GM18517 (cell line): ENCODE measurements around the gene ITGB1BP1.

Experiments used
- ATAC-seq: cut with Tn5 transposase; IDR thresholded peaks from one replicate; pipeline ENCODE4 v1.9.1; 2021; ENCODE audit warnings: mild to moderate bottlenecking, moderate library complexity; ENCODE audit not compliant: unreplicated experiment

The ITGB1BP1 gene

DNA sequence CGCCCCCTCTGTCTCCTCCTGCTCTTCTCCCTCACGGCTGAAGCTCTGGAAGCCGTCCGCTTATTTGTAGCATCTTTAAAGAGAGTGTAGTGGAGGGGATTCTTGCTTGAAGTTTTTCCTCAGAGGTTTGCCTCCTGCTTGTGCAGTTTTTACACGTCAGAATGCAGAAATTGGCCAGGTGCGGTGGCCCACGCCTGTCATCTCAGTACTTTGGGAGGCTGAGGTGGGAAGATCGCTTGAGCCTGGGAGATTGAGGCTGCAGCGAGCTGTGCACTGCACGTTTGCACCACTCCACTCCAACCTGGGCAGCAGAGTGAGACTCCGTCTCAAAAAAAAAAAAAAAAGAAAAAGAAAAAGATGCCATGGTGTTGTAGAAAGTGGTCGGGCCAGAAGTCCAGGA lies 69.0 kb downstream of the ITGB1BP1 start:
- ATAC-seq = no peak
